Fibroblast of mammary gland (primary cell): ENCODE measurements around the gene GIGYF1.
A peak's percentile ranks its signal among the peaks of the same experiment; 100 is the strongest.

ENCODE experiments used
- DNase-seq: peaks from one replicate; pipeline ENCODE4 v3.0.0-alpha.2; 2010; ENCODE audit warnings: low read depth
- H3K4me3 ChIP-seq: 2 replicates; pipeline ENCODE4 v1.5.1; 2011; ENCODE audit warnings: low read depth, mild to moderate bottlenecking, low read length, moderate library complexity; ENCODE audit not compliant: control insufficient read depth
- CTCF ChIP-seq: conservative IDR thresholded peaks from 2 replicates; pipeline ENCODE4 v1.5.1; 2011; ENCODE audit warnings: low read depth, low read length, inconsistent platforms; ENCODE audit not compliant: control insufficient read depth, insufficient read depth

The GIGYF1 gene

GRCh38 chr7:100640517-100641440 is 53.3 kb downstream of the GIGYF1 start:
- no peak for DNase-seq
- H3K4me3 ChIP-seq = no peak overlapping the region
- no peak for TF ChIP-seq CTCF

- no peak for TF ChIP-seq CTCF
- no peak overlapping the region for H3K4me3 ChIP-seq
- no peak for DNase-seq
Observed at GRCh38 chr7:100639995-100640516, 54.0 kb downstream of the GIGYF1 start.

- H3K4me3 ChIP-seq = peak overlapping the region; percentile 19
- peak; percentile 20 for TF ChIP-seq CTCF
- DNase-seq = peak; percentile 24
Observed at GRCh38 chr7:100632951-100633717, 60.9 kb downstream of the GIGYF1 start.

- no peak for TF ChIP-seq CTCF
- no peak overlapping the region for H3K4me3 ChIP-seq
- DNase-seq = no peak
Observed at GRCh38 chr7:100630066-100630465, 64.0 kb downstream of the GIGYF1 start.
